Mesenchymal stem cell (in vitro differentiated cells and primary cell): ENCODE measurements around the gene MYLK.

Experiments
- DNase-seq: peaks from one replicate; pipeline ENCODE4 v3.0.0-alpha.2; 2013
- H2AFZ ChIP-seq: one replicate; pipeline ENCODE4 v1.6.1; 2013; ENCODE audit warnings: low read depth, mild to moderate bottlenecking, control low read depth, inconsistent platforms, low read length, moderate library complexity
- H2AK5ac ChIP-seq: 2 replicates; pipeline ENCODE4 v1.6.1; 2013; ENCODE audit warnings: low read length, moderate library complexity, mild to moderate bottlenecking, inconsistent platforms; ENCODE audit not compliant: severe bottlenecking
- H2BK120ac ChIP-seq: one replicate; pipeline ENCODE4 v1.6.1; 2013; ENCODE audit warnings: low read depth, mild to moderate bottlenecking, inconsistent platforms, low read length, moderate library complexity
- H2BK12ac ChIP-seq, 2 experiments: one replicate each; pipeline ENCODE4 v1.6.1; 2013; ENCODE audit warnings: inconsistent platforms in 2 of 2, low read length in 2 of 2, mild to moderate bottlenecking in 2 of 2, moderate library complexity in 2 of 2, control low read depth in 1 of 2
- H2BK15ac ChIP-seq: one replicate; pipeline ENCODE4 v1.6.1; 2013; ENCODE audit warnings: mild to moderate bottlenecking, low read depth, inconsistent platforms; ENCODE audit not compliant: poor library complexity, severe bottlenecking
- H2BK5ac ChIP-seq: 2 replicates; pipeline ENCODE4 v1.6.1; 2013; ENCODE audit warnings: low read depth, mild to moderate bottlenecking, low read length, control low read depth, inconsistent platforms; ENCODE audit not compliant: poor library complexity, severe bottlenecking
- H3K14ac ChIP-seq, 2 experiments: one replicate each; pipeline ENCODE4 v1.6.1; 2013; ENCODE audit warnings: inconsistent platforms in 2 of 2, low read length in 2 of 2, control low read depth in 1 of 2, mild to moderate bottlenecking in 1 of 2, moderate library complexity in 1 of 2
- H3K18ac ChIP-seq, 2 experiments: one replicate each; pipeline ENCODE4 v1.6.1; 2013; ENCODE audit warnings: inconsistent platforms in 2 of 2, low read length in 2 of 2, control low read depth in 1 of 2, low read depth in 1 of 2, mild to moderate bottlenecking in 1 of 2
- H3K23ac ChIP-seq, 2 experiments: one replicate each; pipeline ENCODE4 v1.6.1; 2013; ENCODE audit warnings: inconsistent platforms in 2 of 2, low read length in 2 of 2, mild to moderate bottlenecking in 2 of 2, moderate library complexity in 2 of 2, control low read depth in 1 of 2
- H3K27ac ChIP-seq: 2 replicates; pipeline ENCODE4 v1.5.1; 2013; ENCODE audit warnings: mild to moderate bottlenecking, moderate library complexity, low read length, control low read depth, inconsistent platforms; ENCODE audit not compliant: poor library complexity, severe bottlenecking
- H3K27me3 ChIP-seq, 2 experiments: 2 replicates each; pipeline versions ENCODE4 v1.6.1 to v1.7.0; 2013; ENCODE audit warnings: low read length in 2 of 2, mild to moderate bottlenecking in 2 of 2, moderate library complexity in 2 of 2, control low read depth in 1 of 2, inconsistent platforms in 1 of 2; ENCODE audit not compliant: control insufficient read depth in 1 of 2, insufficient read depth in 1 of 2
- H3K36me3 ChIP-seq, 2 experiments: 2 replicates each; pipeline versions ENCODE4 v1.6.1 to v1.7.0; 2013; ENCODE audit warnings: low read length in 2 of 2, control low read depth in 1 of 2, inconsistent platforms in 1 of 2, low read depth in 1 of 2, mild to moderate bottlenecking in 1 of 2; ENCODE audit not compliant: insufficient read depth in 2 of 2, control insufficient read depth in 1 of 2
- H3K4ac ChIP-seq, 2 experiments: one replicate each; pipeline ENCODE4 v1.6.1; 2013; ENCODE audit warnings: inconsistent platforms in 2 of 2, low read length in 2 of 2, mild to moderate bottlenecking in 2 of 2, moderate library complexity in 2 of 2, control low read depth in 1 of 2, low read depth in 1 of 2
- H3K4me1 ChIP-seq: 2 replicates; pipeline ENCODE4 v1.6.1; 2013; ENCODE audit warnings: low read depth, low read length, control low read depth; ENCODE audit not compliant: control insufficient read depth, insufficient read depth
- H3K4me2 ChIP-seq: 2 replicates; pipeline ENCODE4 v1.6.1; 2013; ENCODE audit warnings: low read length, mild to moderate bottlenecking, inconsistent platforms; ENCODE audit not compliant: poor library complexity, severe bottlenecking
- H3K4me3 ChIP-seq, 2 experiments: 2 replicates each; pipeline versions ENCODE4 v1.5.1 to v1.7.0; 2013; ENCODE audit warnings: low read length in 2 of 2, mild to moderate bottlenecking in 2 of 2, control low read depth in 1 of 2, low read depth in 1 of 2; ENCODE audit not compliant: insufficient read depth in 1 of 2
- H3K79me1 ChIP-seq: replicated peaks from 2 replicates; pipeline ENCODE4 v1.6.1; 2013; ENCODE audit warnings: mild to moderate bottlenecking, control low read depth, low read length, inconsistent platforms; ENCODE audit not compliant: poor library complexity, severe bottlenecking
- H3K9ac ChIP-seq: 2 replicates; pipeline ENCODE4 v1.7.0; 2013; ENCODE audit warnings: mild to moderate bottlenecking, low read length, moderate library complexity
- H3K9me3 ChIP-seq: 2 replicates; pipeline ENCODE4 v1.7.0; 2013; ENCODE audit warnings: mild to moderate bottlenecking, low read length; ENCODE audit not compliant: control insufficient read depth
- H4K8ac ChIP-seq: one replicate; pipeline ENCODE4 v1.6.1; 2013; ENCODE audit warnings: inconsistent platforms, mild to moderate bottlenecking, low read length, moderate library complexity
- H4K91ac ChIP-seq: one replicate; pipeline ENCODE4 v1.6.1; 2013; ENCODE audit warnings: mild to moderate bottlenecking, low read length, inconsistent platforms
- WGBS: methylation state at CpG from one replicate; pipeline ENCODE4 v1.1.7; 2013; ENCODE audit warnings: mixed read lengths; 5-methylcytosine and 5-hydroxymethylcytosine counted together

MYLK gene

GRCh38 chr3:123634149-123635051 lies 249.7 kb downstream of the MYLK start:
- peak overlapping the region; percentile 58 for H2AFZ ChIP-seq
- H3K27me3 ChIP-seq: no peaks in the 10 kb centered on the region
- H2BK12ac ChIP-seq: peak overlapping the region; percentile 55 to 69
- peaks cover 52 to 67% of the 10 kb centered on the region in 2 experiments for H3K36me3 ChIP-seq
- H3K4me1 ChIP-seq: peaks cover 44% of the 10 kb centered on the region
- H2BK15ac ChIP-seq: no peak overlapping the region
- peak overlapping the region; percentile 96 for H4K8ac ChIP-seq
- H3K4me2 ChIP-seq: no peak overlapping the region
- 86% methylated on average over 8 of the region's 15 CpGs for WGBS
- no peak for DNase-seq
- peak overlapping the region; percentile 7 for H2AK5ac ChIP-seq
- H3K18ac ChIP-seq: peak overlapping the region; percentile 41 to 82
- no peak overlapping the region for H3K4me3 ChIP-seq
- no peak overlapping the region for H3K23ac ChIP-seq
- no peak overlapping the region for H2BK5ac ChIP-seq
- peak overlapping the region; percentile 94 for H4K91ac ChIP-seq
- H3K4ac ChIP-seq: peak overlapping the region; percentile 12 to 42
- H3K9ac ChIP-seq: no peak overlapping the region
- H3K79me1 ChIP-seq: peaks cover 20% of the 10 kb centered on the region
- H3K14ac ChIP-seq: peak overlapping the region in 1 of 2 experiments; percentile 81
- peak overlapping the region; percentile 80 for H3K27ac ChIP-seq
- H2BK120ac ChIP-seq: no peak overlapping the region
- no peaks in the 10 kb centered on the region for H3K9me3 ChIP-seq

GRCh38 chr3:123633530-123633929 lies 250.6 kb downstream of the MYLK start:
- H3K4me3 ChIP-seq: peak overlapping the region in 1 of 2 experiments; percentile 20
- H4K8ac ChIP-seq: no peak overlapping the region
- H2BK15ac ChIP-seq: no peak overlapping the region
- no peak overlapping the region for H3K18ac ChIP-seq
- H3K14ac ChIP-seq: no peak overlapping the region
- H3K4me2 ChIP-seq: no peak overlapping the region
- WGBS: 100% methylated on average over 2 of the region's 2 CpGs
- H3K23ac ChIP-seq: no peak overlapping the region
- peak overlapping the region; percentile 80 for H3K27ac ChIP-seq
- no peak overlapping the region for H2BK5ac ChIP-seq
- H3K36me3 ChIP-seq: peaks cover 52 to 67% of the 10 kb centered on the region in 2 experiments
- no peak overlapping the region for H2AK5ac ChIP-seq
- H3K9me3 ChIP-seq: no peaks in the 10 kb centered on the region
- peaks cover 44% of the 10 kb centered on the region for H3K4me1 ChIP-seq
- no peak overlapping the region for H4K91ac ChIP-seq
- no peak overlapping the region for H2AFZ ChIP-seq
- H3K9ac ChIP-seq: peak overlapping the region; percentile 44
- H3K79me1 ChIP-seq: peaks cover 14% of the 10 kb centered on the region
- no peak overlapping the region for H2BK120ac ChIP-seq
- no peak overlapping the region for H3K4ac ChIP-seq
- no peaks in the 10 kb centered on the region for H3K27me3 ChIP-seq
- H2BK12ac ChIP-seq: no peak overlapping the region
- no peak for DNase-seq

DNA sequence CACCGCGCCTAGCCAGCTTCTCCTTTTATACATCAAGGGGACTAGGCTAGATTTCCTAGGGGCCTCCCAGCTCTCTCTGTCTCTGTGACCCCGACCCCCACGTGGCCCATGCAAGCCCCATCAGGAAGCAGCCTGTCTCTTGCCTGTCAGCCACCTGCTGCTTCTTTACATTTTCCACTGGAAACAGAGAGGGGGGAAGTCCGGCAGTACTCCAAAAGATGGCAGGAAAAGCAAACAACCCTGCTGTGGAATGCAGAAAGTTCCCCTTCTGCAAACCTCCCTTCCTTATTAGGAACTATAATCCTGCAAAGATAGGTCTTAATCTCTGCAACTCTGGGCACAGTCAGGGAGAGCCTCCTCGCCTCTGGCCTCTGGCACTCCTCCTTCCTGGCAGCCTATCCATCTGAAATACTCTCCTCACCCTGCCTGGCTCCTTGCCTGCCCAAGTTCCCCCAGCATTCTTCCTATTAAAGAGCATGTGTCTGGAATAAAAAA lies 251.9 kb downstream of the MYLK start:
- Histone ChIP-seq H3K4me3 (no peak overlapping the region), H3K23ac (no peak overlapping the region), H4K8ac (no peak overlapping the region), H3K27me3 (no peaks in the 10 kb centered on the region), H3K79me1 (peaks cover 11% of the 10 kb centered on the region), H3K14ac (no peak overlapping the region), H3K4ac (peak overlapping the region in 1 of 2 experiments; percentile 27), H3K9me3 (no peaks in the 10 kb centered on the region), H2AK5ac (no peak overlapping the region), H3K18ac (no peak overlapping the region), H3K9ac (peak overlapping the region; percentile 0), H3K4me1 (peaks cover 36% of the 10 kb centered on the region), H3K27ac (peak overlapping the region; percentile 65), H2BK15ac (no peak overlapping the region), H2BK120ac (no peak overlapping the region), H2BK12ac (no peak overlapping the region), H3K4me2 (no peak overlapping the region), H4K91ac (no peak overlapping the region), H3K36me3 (peaks cover 52 to 61% of the 10 kb centered on the region in 2 experiments), H2AFZ (no peak overlapping the region), H2BK5ac (peak overlapping the region; percentile 49)
- peak; percentile 50 for DNase-seq
- 42% methylated on average over 6 of the region's 6 CpGs for WGBS

- Histone ChIP-seq H3K27ac (no peak overlapping the region), H2BK12ac (no peak overlapping the region), H2BK15ac (no peak overlapping the region), H2AFZ (no peak overlapping the region), H3K23ac (no peak overlapping the region), H3K9ac (no peak overlapping the region), H2BK120ac (no peak overlapping the region), H3K36me3 (peaks cover 63 to 66% of the 10 kb centered on the region in 2 experiments), H3K27me3 (no peaks in the 10 kb centered on the region), H3K79me1 (peaks cover 22% of the 10 kb centered on the region), H2AK5ac (no peak overlapping the region), H2BK5ac (no peak overlapping the region), H3K14ac (no peak overlapping the region), H3K4me3 (no peak overlapping the region), H3K4me2 (no peak overlapping the region), H3K4ac (no peak overlapping the region), H4K91ac (no peak overlapping the region), H3K9me3 (no peaks in the 10 kb centered on the region), H3K4me1 (peaks cover 17% of the 10 kb centered on the region), H3K18ac (peak overlapping the region in 1 of 2 experiments; percentile 14), H4K8ac (no peak overlapping the region)
- DNase-seq: no peak
- WGBS: 95% methylated on average over 4 of the region's 4 CpGs
These were observed 254.4 kb downstream of the MYLK start for GRCh38 chr3:123629747-123630047.
